ENCODE data around the gene LRRC18. TPM values are rescaled to one million over a fixed set of nuclear protein-coding genes. Genes with fewer than 3 reads are reported as not detected.

LRRC18 gene
- not detected in 2 replicates for total RNA-seq (ENCODE audit: low replicate concordance)

DNA sequence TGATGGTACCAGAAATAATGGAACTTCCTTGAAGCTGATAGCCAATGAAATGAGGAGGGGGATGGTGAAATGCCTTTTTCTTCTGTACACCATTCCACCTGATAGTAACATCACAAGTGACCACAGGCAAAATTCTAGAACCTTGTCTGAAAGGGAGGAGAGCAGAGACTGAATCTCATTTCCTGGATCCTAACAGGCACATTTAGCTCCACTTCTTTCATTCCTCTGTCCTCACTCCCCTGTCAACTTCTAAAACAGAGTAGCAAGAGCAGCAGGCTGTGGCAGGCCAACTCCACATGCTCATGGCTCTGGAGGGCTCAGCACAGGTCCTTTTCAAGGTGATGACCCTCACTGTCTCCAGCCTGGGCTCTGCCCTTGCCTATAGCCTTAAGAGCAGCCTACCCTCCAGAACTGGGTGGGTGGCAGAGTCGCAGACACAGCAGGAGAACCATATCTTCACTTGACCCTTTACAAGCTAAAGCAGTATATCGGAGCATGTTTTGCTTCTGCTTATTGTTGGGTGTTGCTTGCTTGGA is at the start of gene LRRC18:
TSS of gene LRRC18 (minus strand) at position 51 of the 536 bp plus-strand sequence. CDS start 25,685 bp downstream, outside the sequence.
- TF ChIP-seq, protein P1, sequence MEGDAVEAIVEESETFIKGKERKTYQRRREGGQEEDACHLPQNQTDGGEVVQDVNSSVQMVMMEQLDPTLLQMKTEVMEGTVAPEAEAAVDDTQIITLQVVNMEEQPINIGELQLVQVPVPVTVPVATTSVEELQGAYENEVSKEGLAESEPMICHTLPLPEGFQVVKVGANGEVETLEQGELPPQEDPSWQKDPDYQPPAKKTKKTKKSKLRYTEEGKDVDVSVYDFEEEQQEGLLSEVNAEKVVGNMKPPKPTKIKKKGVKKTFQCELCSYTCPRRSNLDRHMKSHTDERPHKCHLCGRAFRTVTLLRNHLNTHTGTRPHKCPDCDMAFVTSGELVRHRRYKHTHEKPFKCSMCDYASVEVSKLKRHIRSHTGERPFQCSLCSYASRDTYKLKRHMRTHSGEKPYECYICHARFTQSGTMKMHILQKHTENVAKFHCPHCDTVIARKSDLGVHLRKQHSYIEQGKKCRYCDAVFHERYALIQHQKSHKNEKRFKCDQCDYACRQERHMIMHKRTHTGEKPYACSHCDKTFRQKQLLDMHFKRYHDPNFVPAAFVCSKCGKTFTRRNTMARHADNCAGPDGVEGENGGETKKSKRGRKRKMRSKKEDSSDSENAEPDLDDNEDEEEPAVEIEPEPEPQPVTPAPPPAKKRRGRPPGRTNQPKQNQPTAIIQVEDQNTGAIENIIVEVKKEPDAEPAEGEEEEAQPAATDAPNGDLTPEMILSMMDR (IDR thresholded peaks at IDR 0.05; ENCODE audit: insufficient read depth, low read length): no peak
- DNase-seq (ENCODE audit: low read depth): no peak
- no peak within 1 kb of the TSS for H3K4me3 ChIP-seq (ENCODE audit: low read depth, low read length)

DNA sequence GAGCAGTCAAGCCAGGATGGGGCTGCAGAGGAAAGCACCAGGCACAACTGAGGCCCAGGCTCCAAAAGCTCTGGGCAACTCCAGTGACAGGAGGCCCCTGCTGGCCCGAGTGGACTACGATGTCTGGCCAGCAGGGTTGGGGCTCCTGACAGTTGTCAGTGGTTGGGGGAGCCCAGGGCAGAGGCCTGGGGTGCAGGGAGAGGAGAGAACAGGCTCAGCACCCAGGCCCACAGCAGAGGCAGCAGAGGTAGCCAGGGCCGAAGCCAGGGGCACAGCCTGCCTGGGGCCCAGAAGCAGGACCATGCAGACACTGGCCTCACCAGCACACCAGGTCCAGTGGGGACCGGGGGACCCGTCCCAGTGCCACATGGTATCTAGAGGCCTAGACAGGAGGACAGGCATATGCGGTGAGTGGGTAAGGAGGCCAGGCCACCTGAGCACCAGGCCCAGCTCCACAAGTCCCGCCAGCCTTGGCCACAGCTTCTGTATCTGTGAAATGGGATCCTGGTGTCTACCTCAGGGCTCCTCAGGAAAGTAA is 46.0 kb upstream of the LRRC18 start:
- no peak for DNase-seq (ENCODE audit: low read depth)
- TF ChIP-seq, protein P1 (IDR thresholded peaks at IDR 0.05; ENCODE audit: insufficient read depth, low read length): no peak
- H3K4me3 ChIP-seq (ENCODE audit: low read depth, low read length): no peak overlapping the region

DNA sequence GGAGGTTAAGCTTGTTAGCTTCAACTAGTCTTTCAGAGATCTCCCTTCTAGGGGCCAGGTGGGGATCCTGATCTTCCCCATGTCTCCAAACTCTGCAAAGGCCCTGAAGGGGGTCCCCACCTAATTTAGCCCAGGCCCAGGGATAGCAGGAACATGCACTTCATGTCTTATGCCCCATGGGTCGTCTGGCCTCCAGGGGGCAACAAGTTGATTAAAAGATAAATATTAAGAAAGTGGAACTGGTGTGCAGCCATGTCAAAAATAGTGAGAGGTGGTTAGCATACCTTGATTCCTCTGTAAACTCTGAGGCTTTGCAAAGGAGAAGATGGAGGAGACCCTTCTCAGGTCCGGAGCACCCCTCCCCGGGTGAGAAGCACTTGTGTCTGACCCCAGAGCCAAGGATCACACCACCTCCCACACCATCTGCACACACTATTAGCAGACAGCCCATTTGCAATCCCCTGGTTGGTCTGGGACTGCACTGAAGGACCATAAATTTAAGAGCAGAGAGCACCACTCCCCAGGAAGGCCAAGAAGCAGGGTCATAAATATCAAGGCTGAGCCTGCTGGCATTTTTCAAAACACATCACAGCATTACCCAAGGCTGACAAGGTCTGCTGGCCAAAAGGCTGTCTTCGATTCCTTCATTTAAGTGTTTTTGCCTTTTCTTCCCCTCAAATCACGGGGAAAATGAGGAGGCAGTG is 44.2 kb upstream of the LRRC18 start:
- no peak overlapping the region for H3K4me3 ChIP-seq (ENCODE audit: low read depth, low read length)
- DNase-seq (ENCODE audit: low read depth): no peak
- TF ChIP-seq, protein P1 (IDR thresholded peaks at IDR 0.05; ENCODE audit: insufficient read depth, low read length): no peak

DNA sequence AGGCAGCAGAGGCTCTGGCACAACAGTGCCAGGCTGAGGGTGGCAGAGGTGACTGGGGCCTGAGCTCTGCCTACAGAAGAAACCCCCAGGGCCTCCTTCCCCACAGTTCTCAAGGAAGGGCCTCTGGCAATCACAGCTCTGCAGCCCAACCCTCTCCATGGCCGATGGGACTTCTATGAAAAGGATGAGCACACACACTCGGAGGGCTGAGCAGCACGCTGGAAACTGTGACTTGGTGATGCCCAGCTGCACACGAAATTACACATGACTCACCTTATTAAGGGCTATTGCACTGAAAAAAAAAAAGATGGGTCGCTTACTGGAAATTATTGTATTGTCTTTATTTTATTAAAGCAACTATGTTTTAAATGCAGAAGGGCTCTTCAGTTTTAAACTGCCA is 42.9 kb upstream of the LRRC18 start:
- DNase-seq (ENCODE audit: low read depth): no peak
- H3K4me3 ChIP-seq (ENCODE audit: low read depth, low read length): no peak overlapping the region

DNA sequence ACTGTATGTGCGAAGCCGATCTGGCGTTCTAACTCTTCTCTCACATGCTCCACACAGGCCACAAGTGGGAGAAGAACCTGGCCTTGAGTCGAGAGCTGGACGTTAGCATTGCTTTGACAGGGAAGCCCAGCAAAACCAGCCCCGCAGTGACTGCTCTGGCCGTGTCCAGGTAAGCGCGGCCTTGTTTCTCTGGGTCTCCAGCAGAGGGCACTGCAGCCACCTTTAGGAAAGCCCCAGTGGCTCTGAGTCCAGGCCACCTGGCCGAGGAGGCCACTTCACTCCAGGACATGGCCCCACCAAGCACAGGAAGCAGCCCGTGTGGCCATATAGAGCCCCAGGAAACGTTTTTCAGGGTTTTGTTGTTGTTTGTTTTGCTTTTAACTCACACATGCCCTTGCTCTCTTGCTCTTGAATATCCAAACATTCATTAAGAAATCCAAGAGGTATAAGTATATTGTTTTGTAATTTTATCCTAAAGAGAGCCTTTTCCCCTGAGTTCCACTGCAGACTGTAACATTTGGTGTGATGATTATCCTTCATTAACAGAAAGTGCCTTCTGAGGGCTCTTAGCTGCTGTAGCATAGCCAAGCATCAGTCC is 41.8 kb upstream of the LRRC18 start:
- TF ChIP-seq, protein P1 (IDR thresholded peaks at IDR 0.05; ENCODE audit: insufficient read depth, low read length): peak; percentile 86
- peak; percentile 49 for DNase-seq (ENCODE audit: low read depth)
- H3K4me3 ChIP-seq (ENCODE audit: low read depth, low read length): no peak overlapping the region

More for the DNA sequence above, 42.9 kb upstream of the LRRC18 start:
- TF ChIP-seq, protein P1 (IDR thresholded peaks at IDR 0.05; ENCODE audit: insufficient read depth, low read length): no peak

DNA sequence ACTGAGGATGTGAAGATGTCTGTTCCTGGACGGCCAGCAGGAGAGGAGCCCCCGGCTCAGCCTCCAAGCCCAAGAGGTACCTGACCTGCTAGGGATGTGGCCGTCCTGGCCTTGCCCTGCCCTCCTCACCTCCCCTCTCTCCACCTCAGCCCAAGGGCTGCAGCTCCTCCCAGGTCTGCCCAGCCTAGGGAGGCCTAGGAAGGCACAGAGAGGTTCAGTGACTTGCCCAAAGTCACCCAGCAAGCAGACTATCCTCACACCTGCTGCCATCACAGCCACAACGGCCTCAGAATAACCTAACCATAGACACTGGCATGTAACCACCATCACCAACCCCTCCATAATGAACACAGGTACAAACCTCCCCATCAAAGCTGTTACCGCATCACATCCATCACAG is 38.7 kb upstream of the LRRC18 start:
- H3K4me3 ChIP-seq (ENCODE audit: low read depth, low read length): no peak overlapping the region
- no peak for DNase-seq (ENCODE audit: low read depth)
- TF ChIP-seq, protein P1 (IDR thresholded peaks at IDR 0.05; ENCODE audit: insufficient read depth, low read length): no peak
